GM18873 (cell line): ENCODE data around the gene MMAB.

ENCODE experiments used
- ATAC-seq: cut with Tn5 transposase; IDR thresholded peaks from one replicate; pipeline ENCODE4 v1.9.1; 2021; ENCODE audit warnings: mild to moderate bottlenecking, moderate library complexity, moderate number of reproducible peaks; ENCODE audit not compliant: unreplicated experiment, low FRiP score

MMAB gene

DNA sequence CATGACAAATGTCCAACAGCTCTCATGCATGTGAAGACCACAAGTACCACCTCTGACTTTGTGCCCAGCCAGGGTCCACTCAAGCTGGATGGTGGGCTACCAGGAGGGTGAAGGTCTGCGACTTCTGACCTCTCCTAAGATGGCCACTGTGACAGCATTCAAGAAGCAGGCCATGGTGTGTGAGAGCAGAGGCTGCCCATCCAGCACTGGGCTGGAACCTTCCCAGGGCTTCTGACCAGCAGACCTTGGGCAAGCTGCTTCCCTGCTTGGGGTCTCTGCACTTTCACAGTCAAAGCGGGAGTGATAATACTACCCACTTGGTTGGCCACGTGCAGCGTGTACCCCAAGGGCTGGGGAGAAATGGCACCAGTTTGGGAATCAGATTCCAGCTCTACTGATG lies 10.4 kb downstream of the MMAB start:
- ATAC-seq, result no peak

- no peak for ATAC-seq
Observed at GRCh38 chr12:109561711-109562030, 11.6 kb downstream of the MMAB start.

GRCh38 chr12:109560867-109561710 lies 12.2 kb downstream of the MMAB start:
- ATAC-seq, result no peak

- ATAC-seq, result no peak
Observed at GRCh38 chr12:109559601-109560000, 13.7 kb downstream of the MMAB start.

DNA sequence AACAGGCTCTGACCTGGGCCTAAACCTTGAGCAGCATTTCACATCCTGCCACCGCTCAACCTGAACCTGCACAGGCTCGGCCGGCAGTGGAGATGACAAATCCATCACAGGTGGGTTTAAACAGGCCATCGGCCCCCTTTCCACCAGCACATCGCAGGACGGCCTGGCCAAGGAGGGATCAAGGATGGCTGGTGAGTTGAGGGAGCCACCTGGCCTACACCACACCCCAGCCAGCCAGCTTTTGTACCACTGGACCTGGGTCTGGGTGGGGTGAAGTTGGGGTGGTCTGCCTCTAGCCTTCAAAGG lies 14.2 kb downstream of the MMAB start:
- ATAC-seq, result no peak

DNA sequence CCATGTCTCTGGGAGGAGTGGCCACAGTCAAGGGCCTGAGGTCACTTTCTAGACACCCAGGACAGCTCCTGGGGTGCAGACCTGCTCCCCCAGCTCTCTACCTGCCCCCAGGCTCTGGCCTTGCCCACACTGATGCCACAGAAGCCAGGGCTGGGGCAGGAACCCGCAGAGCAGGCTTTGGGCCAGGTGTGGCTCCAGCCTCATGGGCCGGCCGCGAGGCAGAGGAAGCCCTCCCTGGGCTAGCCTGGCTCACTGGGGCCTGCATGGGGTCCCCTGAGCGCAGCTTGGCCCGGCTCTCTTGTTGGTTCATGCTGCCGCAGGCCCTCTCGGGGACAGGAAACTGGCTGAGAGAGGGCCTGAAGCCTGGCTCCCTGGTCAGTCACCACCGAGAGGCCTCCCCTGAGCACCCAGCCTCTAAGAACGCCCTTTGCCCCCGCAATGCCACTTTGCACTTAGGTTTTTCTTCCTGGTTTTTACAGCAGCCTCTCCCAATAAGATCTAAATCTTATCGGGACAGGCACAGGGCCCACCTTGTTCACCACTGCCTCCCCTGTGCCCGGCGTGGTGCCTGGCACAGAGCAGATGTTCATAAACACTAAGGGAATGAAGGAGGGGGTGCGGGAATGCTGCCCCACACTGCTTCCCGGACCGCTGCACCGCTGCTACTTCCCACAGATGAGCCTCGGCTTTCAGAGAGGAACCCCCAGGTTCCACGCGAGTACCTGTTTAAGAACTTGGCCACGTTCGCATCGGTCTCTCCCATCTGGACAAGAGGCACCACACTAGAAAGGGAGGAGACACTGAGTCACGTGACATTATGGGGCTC lies 14.7 kb downstream of the MMAB start:
- no peak for ATAC-seq

DNA sequence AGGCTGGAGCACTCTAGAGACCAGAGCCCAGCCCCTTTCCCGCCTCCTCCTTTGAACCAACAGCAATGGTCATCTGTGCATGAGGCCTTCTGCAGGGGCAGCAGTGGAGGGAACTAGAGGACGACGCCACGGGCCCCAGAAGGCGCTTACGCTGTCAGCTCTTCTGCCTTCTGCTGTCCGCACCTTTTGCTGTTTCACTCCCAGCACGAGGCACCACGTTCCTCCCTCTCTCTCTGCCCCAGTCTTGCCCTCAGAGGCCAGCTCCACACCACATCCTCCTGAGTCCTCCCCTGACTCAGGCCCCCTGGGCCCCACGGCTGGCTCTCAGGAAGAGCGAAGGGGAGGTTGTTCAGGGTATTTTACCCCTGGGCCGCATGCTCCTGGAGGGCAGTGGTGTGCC lies 15.5 kb downstream of the MMAB start:
- no peak for ATAC-seq

DNA sequence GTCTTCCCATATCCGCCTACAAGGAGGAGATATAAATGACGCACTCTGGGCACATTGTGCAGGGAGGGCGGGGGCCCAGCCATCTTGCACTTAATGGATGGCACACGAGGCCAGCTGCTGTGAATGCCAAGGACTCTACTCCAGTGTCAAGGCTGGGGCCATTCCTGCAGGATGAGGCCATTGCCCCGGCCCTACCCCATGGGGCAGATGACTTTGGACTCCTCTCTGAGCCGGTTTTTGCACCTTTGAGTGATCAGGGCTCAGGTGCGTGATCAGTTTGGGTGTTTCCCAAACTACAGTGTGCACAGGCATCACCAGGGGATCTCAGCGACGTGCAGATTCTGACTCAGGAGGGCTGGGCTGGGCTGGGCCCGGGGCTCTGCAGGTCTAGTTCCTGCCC lies 16.1 kb downstream of the MMAB start:
- no peak for ATAC-seq

DNA sequence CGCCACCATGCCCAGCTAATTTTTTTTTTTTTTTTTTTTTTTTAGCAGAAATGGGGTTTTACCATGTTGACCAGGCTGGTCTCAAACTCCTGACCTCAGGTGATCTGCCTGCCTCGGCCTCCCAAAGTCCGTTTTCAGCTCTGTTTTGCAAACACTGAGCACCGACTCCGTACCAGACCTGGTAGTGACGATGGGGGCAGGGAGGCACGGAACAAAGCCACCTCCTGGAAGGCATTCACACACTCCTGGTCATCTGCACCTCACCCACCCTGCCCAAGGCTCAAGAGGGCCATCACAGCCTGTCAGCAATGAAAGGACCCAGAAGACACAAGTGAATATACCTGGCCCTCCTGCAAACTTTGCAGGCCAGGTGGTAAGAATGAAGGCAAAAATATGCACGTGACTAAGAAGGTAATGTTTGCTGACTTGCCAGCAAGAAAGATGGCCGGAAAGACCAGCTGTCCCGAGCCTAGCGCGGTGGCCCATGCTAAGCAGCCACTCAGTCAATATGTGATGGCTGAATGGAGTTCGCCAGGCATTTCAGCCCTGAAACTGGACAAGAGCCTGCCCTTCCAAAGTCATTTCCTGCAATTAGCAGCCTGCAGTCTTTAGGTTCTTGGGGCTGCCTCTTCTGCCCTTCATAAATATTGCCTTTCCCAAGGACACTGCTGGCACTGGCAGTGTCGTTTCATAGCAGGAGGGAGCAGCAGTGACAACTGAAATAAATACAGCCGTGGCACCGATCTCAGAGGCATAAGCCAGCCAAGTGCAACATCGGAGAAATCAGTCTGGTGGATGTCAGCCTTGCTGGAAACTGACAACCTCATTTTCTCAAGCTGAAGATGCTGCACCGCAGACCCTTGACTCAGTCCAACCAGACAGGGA lies 17.6 kb downstream of the MMAB start:
- ATAC-seq, result no peak

GRCh38 chr12:109554761-109555160 lies 18.5 kb downstream of the MMAB start:
- ATAC-seq, result no peak

DNA sequence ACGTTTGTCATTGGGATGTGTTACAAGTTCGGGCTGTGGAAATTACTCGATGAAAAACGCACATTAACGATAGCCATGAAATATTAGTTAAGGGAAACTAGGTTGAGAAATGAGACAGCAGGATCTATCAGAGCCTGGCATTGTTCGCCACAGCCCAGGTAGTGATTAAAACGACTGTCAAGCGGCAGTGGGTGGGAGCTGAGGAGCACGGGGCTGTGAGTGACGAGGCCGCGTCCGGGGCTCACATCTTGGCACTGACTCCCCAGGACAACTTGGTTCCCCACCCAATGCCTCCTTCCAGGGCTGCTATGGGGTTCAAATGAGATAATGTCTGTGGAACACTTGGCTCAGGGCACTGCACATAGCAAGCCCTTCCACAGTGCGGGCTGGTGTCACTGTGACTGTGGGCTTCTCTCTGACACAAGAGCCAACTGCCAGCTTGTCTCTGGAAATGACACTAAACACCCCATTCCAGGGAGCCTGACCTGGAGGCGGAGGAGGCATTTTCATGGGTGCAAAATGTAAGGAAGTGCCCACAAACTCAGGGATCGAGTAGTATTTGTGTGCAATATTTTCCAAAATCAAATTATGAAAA lies 19.3 kb downstream of the MMAB start:
- no peak for ATAC-seq

GRCh38 chr12:109553483-109553882 lies 19.8 kb downstream of the MMAB start:
- ATAC-seq, result no peak

GRCh38 chr12:109552971-109553370 lies 20.3 kb downstream of the MMAB start:
- no peak for ATAC-seq

DNA sequence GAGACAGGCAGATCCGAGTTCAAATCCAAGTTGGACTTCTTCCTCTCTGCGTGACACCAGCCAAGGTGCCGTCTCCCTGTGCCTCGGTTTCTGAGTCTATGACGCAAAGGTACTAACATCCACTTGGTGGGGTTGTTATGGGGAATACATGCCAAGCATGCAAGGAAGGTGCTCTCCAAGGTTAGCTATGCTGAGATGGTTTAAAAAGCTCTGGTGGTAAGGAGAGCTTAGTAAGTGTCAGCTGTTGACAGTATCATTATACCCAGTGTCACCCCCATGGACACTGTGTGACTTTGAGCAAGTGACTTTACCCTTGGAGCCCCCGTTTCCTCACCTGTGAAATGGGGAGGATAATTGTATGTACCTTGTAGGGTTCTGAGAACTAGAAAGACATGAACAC lies 22.2 kb downstream of the MMAB start:
- ATAC-seq, result no peak

GRCh38 chr12:109550281-109550680 lies 23.0 kb downstream of the MMAB start:
- no peak for ATAC-seq

GRCh38 chr12:109549613-109550270 lies 23.6 kb downstream of the MMAB start:
- ATAC-seq, result no peak

DNA sequence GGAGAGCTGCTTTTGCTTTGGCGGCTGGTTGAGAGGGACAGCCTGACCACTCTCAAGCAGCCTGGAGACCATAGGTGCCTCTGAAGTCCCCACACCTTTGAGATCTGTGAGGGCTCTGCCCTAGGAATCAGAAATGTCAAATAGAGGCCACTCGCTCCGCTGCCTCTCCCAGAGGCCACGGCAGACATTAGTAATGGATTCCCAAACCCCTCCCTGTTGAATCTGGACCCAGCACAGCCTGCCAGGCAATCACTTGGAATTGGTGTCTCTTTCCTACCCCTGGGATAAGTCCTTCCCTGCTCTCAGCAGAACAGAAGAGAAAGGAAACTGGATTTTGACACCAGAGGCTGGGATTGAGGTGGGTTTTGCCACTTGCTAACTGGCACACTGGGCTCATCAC lies 25.0 kb downstream of the MMAB start:
- ATAC-seq, result no peak

- ATAC-seq, result no peak
Observed at GRCh38 chr12:109547286-109547685, 26.0 kb downstream of the MMAB start.

DNA sequence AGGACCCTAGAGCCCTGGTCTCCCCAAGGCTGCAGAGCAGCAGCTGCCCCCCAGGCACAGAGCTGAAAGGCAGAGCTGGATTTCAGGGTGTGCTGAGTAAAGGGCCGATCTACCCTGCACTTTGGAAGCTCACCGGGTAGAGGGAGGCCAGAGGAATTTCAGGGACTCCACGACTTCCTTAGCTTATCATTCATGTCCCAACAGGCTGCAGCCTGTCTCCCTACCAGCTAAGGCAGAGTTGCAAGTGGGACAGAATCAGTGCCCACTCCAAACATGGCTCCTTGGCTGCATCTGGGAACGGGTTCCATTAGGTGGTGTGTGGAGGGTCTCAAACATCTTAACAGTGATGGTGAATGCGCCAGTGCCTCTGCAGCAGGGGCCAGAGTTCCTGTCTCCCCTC lies 27.5 kb downstream of the MMAB start:
- no peak for ATAC-seq

- ATAC-seq, result no peak
Observed at GRCh38 chr12:109544955-109545531, 28.3 kb downstream of the MMAB start.
